CD8-positive, alpha-beta memory T cell (primary cell): ENCODE measurements around the gene ACSM6. TPM values are rescaled to one million over a fixed set of nuclear protein-coding genes. Genes with fewer than 3 reads are reported as not detected.
"Not testable (repeated sequence)": the region's sequence is repeated elsewhere in the genome, so short reads cannot be mapped to it uniquely, and the experiment has no call there.

Experiments used
- CTCF ChIA-PET: fragments of 350-600 bp; sonication (Branson Sonifier 250); formaldehyde crosslinking; loops from one replicate; lab custom pipeline; 2021; ENCODE audit warnings: antibody characterized with exemption; lab: Charles Lee
- POLR2A ChIA-PET: fragments of 350-600 bp; sonication (Branson Sonifier 250); formaldehyde crosslinking; loops from one replicate; lab custom pipeline; 2021; ENCODE audit warnings: antibody characterized with exemption; lab: Charles Lee
- DNase-seq, 5 donors: peaks; one replicate each; pipeline versions ENCODE4 v3.0.0 to v3.0.0-alpha.2; 2020 to 2022; ENCODE audit warnings: mixed read lengths in 1 of 5
- H3K27ac ChIP-seq: one replicate; pipeline ENCODE4 v1.7.0; 2013; ENCODE audit warnings: low read depth, mild to moderate bottlenecking, low read length, moderate library complexity
- H3K27me3 ChIP-seq: 2 replicates; pipeline ENCODE4 v1.7.0; 2013; ENCODE audit warnings: low read length, mild to moderate bottlenecking; ENCODE audit not compliant: insufficient read depth, poor library complexity, severe bottlenecking
- H3K36me3 ChIP-seq: 2 replicates; pipeline ENCODE4 v1.7.0; 2013; ENCODE audit warnings: mild to moderate bottlenecking, low read length, moderate library complexity; ENCODE audit not compliant: insufficient read depth
- H3K4me1 ChIP-seq: 2 replicates; pipeline ENCODE4 v1.7.0; 2013; ENCODE audit warnings: mild to moderate bottlenecking, low read length, moderate library complexity; ENCODE audit not compliant: insufficient read depth
- H3K4me3 ChIP-seq: 2 replicates; pipeline ENCODE4 v1.7.0; 2013; ENCODE audit warnings: mild to moderate bottlenecking, low read length
- H3K9me3 ChIP-seq: 2 replicates; pipeline ENCODE4 v1.7.0; 2013; ENCODE audit warnings: mild to moderate bottlenecking, low read length
- H3K27ac Mint-ChIP-seq, 8 donors: one replicate each; pipeline ENCODE4 v1.8.0; 2020 to 2021; ENCODE audit warnings: mixed read lengths in 8 of 8, mild to moderate bottlenecking in 6 of 8, inconsistent platforms in 3 of 8, moderate library complexity in 3 of 8
- H3K27me3 Mint-ChIP-seq, 2 donors: one replicate each; pipeline ENCODE4 v1.8.0; 2020 to 2021; ENCODE audit warnings: mixed read lengths in 2 of 2, mild to moderate bottlenecking in 1 of 2, moderate library complexity in 1 of 2
- H3K36me3 Mint-ChIP-seq, 3 donors: one replicate each; pipeline ENCODE4 v1.8.0; 2020 to 2021; ENCODE audit warnings: mixed read lengths in 3 of 3, inconsistent platforms in 1 of 3, mild to moderate bottlenecking in 1 of 3
- H3K4me1 Mint-ChIP-seq, 3 donors: one replicate each; pipeline ENCODE4 v1.8.0; 2020 to 2021; ENCODE audit warnings: mixed read lengths in 3 of 3, inconsistent platforms in 1 of 3, mild to moderate bottlenecking in 1 of 3
- H3K4me3 Mint-ChIP-seq, 7 donors: one replicate each; pipeline ENCODE4 v1.8.0; 2020 to 2021; ENCODE audit warnings: mixed read lengths in 7 of 7, mild to moderate bottlenecking in 6 of 7, moderate library complexity in 4 of 7, inconsistent platforms in 2 of 7
- H3K9me3 Mint-ChIP-seq, 5 donors: one replicate each; pipeline ENCODE4 v1.8.0; 2020 to 2022; ENCODE audit warnings: mixed read lengths in 5 of 5, mild to moderate bottlenecking in 3 of 5, moderate library complexity in 2 of 5, inconsistent platforms in 1 of 5
- polyA plus RNA-seq: library from polyadenylated mRNA; unstranded; fragments of 300-500 nt; fragmentation: Illumina TruSeq; gene quantifications from one replicate; pipeline ENCODE4 v1.2.3, GENCODE V29; 2021
- total RNA-seq, 2 experiments: library from RNA; stranded (reverse); gene quantifications; one replicate each; pipeline ENCODE4 v1.2.3, GENCODE V29; 2021

ACSM6 gene
- total and polyA plus RNA-seq, 3 experiments from 2014 or later, result not detected

DNA sequence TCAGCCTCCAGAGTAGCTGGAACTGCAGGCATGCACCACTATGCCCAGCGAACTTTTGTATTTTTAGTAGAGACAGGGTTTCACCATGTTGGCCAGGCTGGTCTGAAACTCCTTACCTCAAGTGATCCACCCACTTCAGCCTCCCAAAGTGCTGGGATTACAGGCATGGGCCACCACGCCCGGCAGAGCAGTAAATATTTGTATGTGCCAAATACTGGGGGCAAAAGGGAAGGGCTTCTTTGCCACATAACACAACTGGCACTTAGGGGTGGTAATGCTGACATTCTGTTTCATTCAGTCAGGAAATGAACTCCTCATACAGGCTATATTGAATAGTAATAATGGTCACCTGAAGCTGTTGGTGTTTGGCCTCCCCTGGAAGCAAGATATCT, 41.6 kb downstream of the ACSM6 start:
- Histone ChIP-seq H3K4me3 (no peak overlapping the region), H3K27me3 (no peaks in the 10 kb centered on the region), H3K4me1 (no peaks in the 10 kb centered on the region), H3K27ac (no peak overlapping the region), H3K9me3 (no peaks in the 10 kb centered on the region), H3K36me3 (no peaks in the 10 kb centered on the region)
- no peak overlapping the region for H3K4me3 Mint-ChIP-seq
- no peak for DNase-seq
- H3K4me1 Mint-ChIP-seq, result peaks cover 7 to 12% (median 7%) of the 10 kb centered on the region in 3 donors
- POLR2A ChIA-PET, result no interaction called here
- no peaks in the 10 kb centered on the region for H3K36me3 Mint-ChIP-seq
- peaks cover 3 to 4% of the 10 kb centered on the region in 2 donors for H3K27me3 Mint-ChIP-seq
- H3K27ac Mint-ChIP-seq, result no peak overlapping the region
- H3K9me3 Mint-ChIP-seq, result peaks cover 0 to 3% (median 0%) of the 10 kb centered on the region in 5 donors
- CTCF ChIA-PET, result interaction anchor here (1.1 to 1.4 kb wide), 2 partner anchors 10 to 52 kb away, joined by 3 to 5 read pairs; no protein-coding TSS in a partner anchor

- no peaks in the 10 kb centered on the region for H3K9me3 ChIP-seq
- no peak overlapping the region for H3K27ac Mint-ChIP-seq
- no peak overlapping the region for H3K4me3 Mint-ChIP-seq
- H3K4me3 ChIP-seq, result no peak overlapping the region
- ChIA-PET POLR2A (no interaction called here), CTCF (interaction anchor here (1.1 to 1.5 kb wide), 2 partner anchors 10 to 53 kb away, joined by 3 to 9 read pairs; no protein-coding TSS in a partner anchor)
- H3K27me3 ChIP-seq, result no peaks in the 10 kb centered on the region
- no peak for DNase-seq
- peaks cover 2 to 6% (median 2%) of the 10 kb centered on the region in 3 donors for H3K4me1 Mint-ChIP-seq
- no peaks in the 10 kb centered on the region for H3K4me1 ChIP-seq
- no peaks in the 10 kb centered on the region for H3K36me3 ChIP-seq
- no peaks in the 10 kb centered on the region for H3K9me3 Mint-ChIP-seq
- no peak overlapping the region for H3K27ac ChIP-seq
- no peaks in the 10 kb centered on the region for H3K36me3 Mint-ChIP-seq
- peaks cover 2% of the 10 kb centered on the region in 2 donors for H3K27me3 Mint-ChIP-seq
Measured at GRCh38 chr10:95236068-95236903, 42.2 kb downstream of the ACSM6 start.

- no peaks in the 10 kb centered on the region for H3K36me3 ChIP-seq
Measured at GRCh38 chr10:95237376-95238170, 43.5 kb downstream of the ACSM6 start.

GRCh38 chr10:95240096-95240495, 46.1 kb downstream of the ACSM6 start:
- H3K36me3 Mint-ChIP-seq, H3K4me1 Mint-ChIP-seq, H3K27ac ChIP-seq, H3K4me3 ChIP-seq, POLR2A ChIA-PET, H3K27me3 ChIP-seq, H3K4me1 ChIP-seq, H3K4me3 Mint-ChIP-seq, H3K9me3 ChIP-seq, H3K9me3 Mint-ChIP-seq, H3K27me3 Mint-ChIP-seq, H3K27ac Mint-ChIP-seq, DNase-seq, H3K36me3 ChIP-seq: not testable (repeated sequence)
- CTCF ChIA-PET, result interaction anchor here (2.1 kb wide), 1 partner anchor 123 kb away, joined by 7 read pairs; no protein-coding TSS in a partner anchor

More at GRCh38 chr10:95237376-95238170, 43.5 kb downstream of the ACSM6 start:
- peak overlapping the region in 1 of 8 donors; percentile 25 for H3K27ac Mint-ChIP-seq
- Histone ChIP-seq H3K9me3 (no peaks in the 10 kb centered on the region), H3K4me3 (no peak overlapping the region), H3K27me3 (no peaks in the 10 kb centered on the region), H3K4me1 (no peaks in the 10 kb centered on the region), H3K27ac (no peak overlapping the region)
- no peak overlapping the region for H3K4me3 Mint-ChIP-seq
- no peak for DNase-seq
- H3K9me3 Mint-ChIP-seq, result no peaks in the 10 kb centered on the region
- no peaks in the 10 kb centered on the region for H3K27me3 Mint-ChIP-seq
- no peaks in the 10 kb centered on the region for H3K36me3 Mint-ChIP-seq
- H3K4me1 Mint-ChIP-seq, result peaks cover 0 to 5% (median 0%) of the 10 kb centered on the region in 3 donors
- ChIA-PET CTCF (interaction anchor here (1.5 kb wide), 1 partner anchor 8 kb away, joined by 9 read pairs; no protein-coding TSS in a partner anchor), POLR2A (no interaction called here)

DNA sequence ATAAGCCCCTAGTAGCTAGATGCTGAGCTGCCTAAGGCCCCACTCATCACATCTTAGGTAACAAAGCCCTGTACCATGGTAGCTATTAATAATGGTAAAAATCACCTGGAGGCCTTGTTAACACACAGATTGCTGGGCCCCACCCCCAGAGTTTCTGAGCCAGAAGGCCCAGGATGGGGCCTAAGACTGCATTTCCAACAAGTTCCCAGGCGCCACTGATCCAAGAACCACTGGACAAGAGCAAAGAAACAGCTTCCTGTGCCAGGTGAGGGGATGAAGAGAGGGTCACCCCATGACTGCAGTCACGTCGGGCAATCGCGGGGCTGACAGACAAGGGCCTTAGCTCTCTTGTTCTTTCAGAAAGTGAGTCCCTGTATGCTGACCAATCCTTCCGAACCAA, 46.8 kb downstream of the ACSM6 start:
- H3K36me3 ChIP-seq, result no peaks in the 10 kb centered on the region
- no peak overlapping the region for H3K4me3 ChIP-seq
- H3K9me3 ChIP-seq, result no peaks in the 10 kb centered on the region
- Mint-ChIP-seq H3K4me3 (no peak overlapping the region), H3K27ac (peak overlapping the region in 1 of 8 donors; percentile 63), H3K27me3 (peaks cover 0 to 6% of the 10 kb centered on the region in 2 donors), H3K4me1 (peaks cover 0 to 5% (median 3%) of the 10 kb centered on the region in 3 donors), H3K9me3 (no peaks in the 10 kb centered on the region), H3K36me3 (no peaks in the 10 kb centered on the region)
- no peaks in the 10 kb centered on the region for H3K27me3 ChIP-seq
- H3K27ac ChIP-seq, result no peak overlapping the region
- no peak for DNase-seq
- no peaks in the 10 kb centered on the region for H3K4me1 ChIP-seq
- POLR2A ChIA-PET, result no interaction called here
- CTCF ChIA-PET, result interaction anchor here (2.1 kb wide), 1 partner anchor 122 kb away, joined by 7 read pairs; no protein-coding TSS in a partner anchor

DNA sequence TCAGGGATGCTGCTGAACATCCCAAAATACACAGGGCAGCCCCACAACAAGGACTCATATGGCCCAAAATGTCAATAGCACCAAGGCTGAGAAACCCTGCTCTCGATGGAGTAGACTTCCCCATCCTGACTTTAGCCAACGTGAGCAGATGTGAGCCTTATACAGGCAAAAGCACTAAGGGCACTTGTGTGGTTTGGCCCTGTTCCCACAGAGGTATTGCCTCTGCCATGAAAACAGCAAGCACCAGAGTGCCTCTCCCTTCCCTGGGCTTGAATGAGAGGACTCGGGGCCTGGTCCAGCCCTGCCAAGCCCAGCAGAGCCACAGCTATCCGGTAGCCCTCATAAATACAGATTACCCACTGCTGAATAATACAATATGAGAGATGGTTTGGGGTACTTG, 47.5 kb downstream of the ACSM6 start:
- H3K4me1 Mint-ChIP-seq, result peaks cover 0 to 5% (median 3%) of the 10 kb centered on the region in 3 donors
- Histone ChIP-seq H3K27me3 (no peaks in the 10 kb centered on the region), H3K4me3 (no peak overlapping the region), H3K36me3 (no peaks in the 10 kb centered on the region), H3K27ac (no peak overlapping the region), H3K4me1 (no peaks in the 10 kb centered on the region), H3K9me3 (no peaks in the 10 kb centered on the region)
- CTCF ChIA-PET, result interaction anchor here (2.1 kb wide), 1 partner anchor 121 kb away, joined by 7 read pairs; no protein-coding TSS in a partner anchor
- H3K36me3 Mint-ChIP-seq, result no peaks in the 10 kb centered on the region
- peaks cover 0 to 6% of the 10 kb centered on the region in 2 donors for H3K27me3 Mint-ChIP-seq
- no peaks in the 10 kb centered on the region for H3K9me3 Mint-ChIP-seq
- no peak overlapping the region for H3K4me3 Mint-ChIP-seq
- POLR2A ChIA-PET, result no interaction called here
- no peak overlapping the region for H3K27ac Mint-ChIP-seq
- DNase-seq, result no peak

GRCh38 chr10:95242581-95243317, 48.7 kb downstream of the ACSM6 start:
- Mint-ChIP-seq H3K36me3 (no peaks in the 10 kb centered on the region), H3K9me3 (no peaks in the 10 kb centered on the region)
- DNase-seq, result no peak

More at GRCh38 chr10:95242581-95243317, 48.7 kb downstream of the ACSM6 start:
- Histone ChIP-seq H3K27ac (no peak overlapping the region), H3K36me3 (no peaks in the 10 kb centered on the region), H3K4me1 (no peaks in the 10 kb centered on the region), H3K9me3 (no peaks in the 10 kb centered on the region), H3K4me3 (no peak overlapping the region), H3K27me3 (no peaks in the 10 kb centered on the region)
- Mint-ChIP-seq H3K4me3 (no peak overlapping the region), H3K27me3 (peaks cover 0 to 6% of the 10 kb centered on the region in 2 donors), H3K27ac (no peak overlapping the region), H3K4me1 (peaks cover 0 to 3% (median 0%) of the 10 kb centered on the region in 3 donors)
- CTCF ChIA-PET, result interaction anchor here (0.9 to 1.3 kb wide), 3 partner anchors 8 to 120 kb away, joined by 3 read pairs; no protein-coding TSS in a partner anchor
- POLR2A ChIA-PET, result no interaction called here
